GM12878 (cell line): Measurements from ENCODE around the gene POFUT1.

Source experiments
- LARP7 ChIP-seq: fragments of 450-650 bp; IDR thresholded peaks from 2 replicates; pipeline ENCODE4 v1.6.1; 2017; ENCODE audit warnings: mild to moderate bottlenecking
- NRF1 ChIP-seq: conservative IDR thresholded peaks from 2 replicates; pipeline ENCODE4 v1.6.1; 2011; ENCODE audit warnings: mild to moderate bottlenecking, low read depth, low read length, improper control_type of control experiment
- POLR2AphosphoS5 ChIP-seq: IDR thresholded peaks from 2 replicates; pipeline ENCODE4 v1.6.1; 2011; ENCODE audit warnings: mild to moderate bottlenecking, low read length, inconsistent platforms
- SP1 ChIP-seq: IDR thresholded peaks from one replicate; pipeline ENCODE4 v1.6.1; 2011; ENCODE audit warnings: low read depth, low read length
- TCF3 ChIP-seq: IDR thresholded peaks from 2 replicates; pipeline ENCODE4 v1.6.1; 2012; ENCODE audit warnings: low read depth, mild to moderate bottlenecking, low read length, borderline replicate concordance; ENCODE audit not compliant: insufficient read depth
- ZBTB40 ChIP-seq: fragments of 450-650 bp; IDR thresholded peaks from 2 replicates; pipeline ENCODE4 v1.6.1; 2016; ENCODE audit warnings: mild to moderate bottlenecking, moderate library complexity, borderline replicate concordance
- TF ChIP-seq, protein P1 (sequence below), 3 experiments: IDR thresholded peaks in 2 of 3; conservative IDR thresholded peaks in 1 of 3; 2 replicates each; pipeline ENCODE4 v1.5.1; 2011; ENCODE audit warnings: low read depth in 3 of 3, low read length in 3 of 3, mild to moderate bottlenecking in 3 of 3, control low read depth in 2 of 3, moderate library complexity in 2 of 3, inconsistent platforms in 1 of 3, mixed read lengths in 1 of 3; ENCODE audit not compliant: control insufficient read depth in 2 of 3, insufficient read depth in 1 of 3; ENCODE audit errors: extremely low read depth in 1 of 3
- TF ChIP-seq, protein P2 (sequence below): IDR thresholded peaks from 2 replicates; pipeline ENCODE4 v1.6.1; 2011; ENCODE audit warnings: borderline replicate concordance, low read depth, mild to moderate bottlenecking, moderate library complexity, mixed read lengths, low read length; ENCODE audit not compliant: insufficient read depth; ENCODE audit errors: extremely low read length

DNA sequence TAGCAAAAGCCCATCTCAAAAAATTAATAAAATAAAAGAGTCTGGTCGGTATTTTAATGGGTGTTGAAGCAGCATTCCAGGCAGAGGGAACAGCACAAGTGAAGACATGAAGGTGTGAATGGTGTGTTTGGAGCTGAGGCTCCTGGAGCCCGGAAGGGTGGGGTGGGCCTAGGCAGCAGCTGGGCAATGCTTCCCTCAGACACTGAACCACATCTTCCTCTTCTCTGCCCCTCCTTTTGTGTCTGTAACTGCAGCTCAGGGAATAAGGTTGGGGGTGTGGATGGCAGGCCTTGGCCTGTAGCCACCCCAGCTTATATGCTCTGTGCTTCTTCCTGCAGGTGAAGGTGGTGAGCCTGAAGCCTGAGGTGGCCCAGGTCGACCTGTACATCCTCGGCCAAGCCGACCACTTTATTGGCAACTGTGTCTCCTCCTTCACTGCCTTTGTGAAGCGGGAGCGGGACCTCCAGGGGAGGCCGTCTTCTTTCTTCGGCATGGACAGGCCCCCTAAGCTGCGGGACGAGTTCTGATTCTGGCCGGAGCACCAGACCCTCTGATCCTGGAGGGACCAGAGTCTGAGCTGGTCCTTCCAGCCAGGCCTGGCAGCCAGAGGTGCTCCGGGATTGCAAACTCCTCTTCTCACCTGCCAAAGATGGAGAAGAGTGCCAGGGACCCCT lies 26.6 kb downstream of the POFUT1 start:
- TF ChIP-seq, protein P1, sequence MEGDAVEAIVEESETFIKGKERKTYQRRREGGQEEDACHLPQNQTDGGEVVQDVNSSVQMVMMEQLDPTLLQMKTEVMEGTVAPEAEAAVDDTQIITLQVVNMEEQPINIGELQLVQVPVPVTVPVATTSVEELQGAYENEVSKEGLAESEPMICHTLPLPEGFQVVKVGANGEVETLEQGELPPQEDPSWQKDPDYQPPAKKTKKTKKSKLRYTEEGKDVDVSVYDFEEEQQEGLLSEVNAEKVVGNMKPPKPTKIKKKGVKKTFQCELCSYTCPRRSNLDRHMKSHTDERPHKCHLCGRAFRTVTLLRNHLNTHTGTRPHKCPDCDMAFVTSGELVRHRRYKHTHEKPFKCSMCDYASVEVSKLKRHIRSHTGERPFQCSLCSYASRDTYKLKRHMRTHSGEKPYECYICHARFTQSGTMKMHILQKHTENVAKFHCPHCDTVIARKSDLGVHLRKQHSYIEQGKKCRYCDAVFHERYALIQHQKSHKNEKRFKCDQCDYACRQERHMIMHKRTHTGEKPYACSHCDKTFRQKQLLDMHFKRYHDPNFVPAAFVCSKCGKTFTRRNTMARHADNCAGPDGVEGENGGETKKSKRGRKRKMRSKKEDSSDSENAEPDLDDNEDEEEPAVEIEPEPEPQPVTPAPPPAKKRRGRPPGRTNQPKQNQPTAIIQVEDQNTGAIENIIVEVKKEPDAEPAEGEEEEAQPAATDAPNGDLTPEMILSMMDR (IDR thresholded peaks at IDR 0.05 in 2 of 3, conservative IDR thresholded peaks at IDR 0.05 in 1 of 3; ENCODE audit: control insufficient read depth in 2 of 3, extremely low read depth in 1 of 3, insufficient read depth in 1 of 3, low read depth in 3 of 3, low read length in 3 of 3), result no peak
- no peak for TF ChIP-seq NRF1
- TF ChIP-seq ZBTB40, result no peak
- TF ChIP-seq POLR2AphosphoS5, result no peak
- no peak for TF ChIP-seq SP1
- TF ChIP-seq LARP7, result no peak
- no peak for TF ChIP-seq TCF3
- TF ChIP-seq, protein P2, sequence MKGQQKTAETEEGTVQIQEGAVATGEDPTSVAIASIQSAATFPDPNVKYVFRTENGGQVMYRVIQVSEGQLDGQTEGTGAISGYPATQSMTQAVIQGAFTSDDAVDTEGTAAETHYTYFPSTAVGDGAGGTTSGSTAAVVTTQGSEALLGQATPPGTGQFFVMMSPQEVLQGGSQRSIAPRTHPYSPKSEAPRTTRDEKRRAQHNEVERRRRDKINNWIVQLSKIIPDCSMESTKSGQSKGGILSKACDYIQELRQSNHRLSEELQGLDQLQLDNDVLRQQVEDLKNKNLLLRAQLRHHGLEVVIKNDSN, result no peak
